Spleen (tissue), 7 donors: Measurements from ENCODE around the gene SHISA9.

Experiments used
- CTCF ChIP-seq, 11 experiments: fragments of 200-600 bp in 7 of 11; fragments of 450-650 bp in 4 of 11; sonication (generic) in 4 of 11; IDR thresholded peaks in 8 of 11; conservative IDR thresholded peaks in 3 of 11; 1 replicate in 7 of 11; 2 replicates in 4 of 11; pipeline versions ENCODE4 v1.4.0 to v1.8.0; 2016 to 2021; ENCODE audit warnings: antibody characterized with exemption in 11 of 11, inconsistent platforms in 4 of 11, mild to moderate bottlenecking in 1 of 11
- POLR2A ChIP-seq, 3 donors: fragments of 450-650 bp; IDR thresholded peaks; one replicate each; pipeline ENCODE4 v1.5.1; 2017; ENCODE audit warnings: antibody characterized with exemption in 3 of 3, mild to moderate bottlenecking in 1 of 3
- donor health status: DM: no; HTN: no; CAD: no; lungs with moderate emphysema.
- donor health status: DM: no; HTN: no; CAD: no.
- donor health status: DM: no; HTN: no; CAD: no.

GRCh38 chr16:13130586-13130985 lies 229.2 kb downstream of the SHISA9 start:
- TF ChIP-seq CTCF (IDR thresholded peaks at IDR 0.05 in 8 of 11, conservative IDR thresholded peaks at IDR 0.05 in 3 of 11): no peak
- no peak for TF ChIP-seq POLR2A (IDR thresholded peaks at IDR 0.05)
